Subcutaneous abdominal adipose tissue (tissue), 5 donors: ENCODE data around the gene TMEM11.

ENCODE experiments used
- H3K27ac ChIP-seq: one replicate; pipeline ENCODE4 v1.7.0; 2013; ENCODE audit warnings: low read depth, mild to moderate bottlenecking, inconsistent platforms, low read length, moderate library complexity
- H3K27me3 ChIP-seq, 5 donors: one replicate each; pipeline ENCODE4 v1.7.0; 2013; ENCODE audit warnings: low read length in 5 of 5, inconsistent platforms in 1 of 5; ENCODE audit not compliant: control insufficient read depth in 5 of 5, insufficient read depth in 4 of 5
- H3K36me3 ChIP-seq, 5 donors: one replicate each; pipeline ENCODE4 v1.7.0; 2013; ENCODE audit warnings: low read length in 5 of 5; ENCODE audit not compliant: control insufficient read depth in 5 of 5, insufficient read depth in 5 of 5
- H3K4me1 ChIP-seq, 5 donors: one replicate each; pipeline ENCODE4 v1.7.0; 2013; ENCODE audit warnings: low read length in 5 of 5, mild to moderate bottlenecking in 3 of 5, moderate library complexity in 1 of 5; ENCODE audit not compliant: control insufficient read depth in 5 of 5, insufficient read depth in 5 of 5
- H3K4me3 ChIP-seq, 5 donors: one replicate each; pipeline ENCODE4 v1.7.0; 2013; ENCODE audit warnings: low read length in 5 of 5, low read depth in 1 of 5
- H3K9ac ChIP-seq, 5 donors: one replicate each; pipeline ENCODE4 v1.7.0; 2013; ENCODE audit warnings: low read length in 5 of 5, mild to moderate bottlenecking in 4 of 5, moderate library complexity in 3 of 5
- H3K9me3 ChIP-seq, 5 donors: one replicate each; pipeline ENCODE4 v1.7.0; 2013; ENCODE audit warnings: low read length in 5 of 5; ENCODE audit not compliant: control insufficient read depth in 5 of 5
- donor health status: healthy.
- donor health status: healthy.
- donor health status: healthy.
- donor health status: healthy.
- donor health status: healthy.

The TMEM11 gene

DNA sequence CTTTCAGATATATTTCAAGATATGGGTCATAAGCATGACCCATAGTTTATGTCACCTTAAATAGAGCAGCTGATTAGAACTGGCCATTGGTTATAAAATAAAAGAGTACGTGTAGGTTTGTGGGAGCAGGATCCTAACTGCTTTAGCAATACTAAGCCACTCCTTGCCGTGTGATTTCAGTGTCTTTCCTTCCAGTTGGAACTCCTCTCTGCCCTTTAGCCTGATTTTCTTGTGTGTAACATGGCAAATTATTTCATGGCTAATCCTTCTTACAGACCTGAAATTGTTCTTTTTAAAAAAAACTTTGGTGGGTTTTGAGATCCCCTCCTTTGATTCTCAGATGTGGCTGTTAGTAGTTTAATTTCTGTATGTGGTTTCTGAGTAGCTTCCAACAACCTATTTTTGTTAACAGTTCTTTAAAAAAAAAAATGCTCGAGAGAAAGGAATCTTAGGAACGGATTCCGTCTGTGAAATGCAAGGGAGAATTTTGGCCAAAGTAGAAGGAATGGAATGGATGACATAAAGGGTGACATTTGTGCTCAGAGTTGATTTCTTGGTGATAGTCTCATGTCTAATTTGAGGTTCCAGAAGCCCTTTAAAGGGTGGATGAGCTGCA lies 47.3 kb downstream of the TMEM11 start:
- H3K4me1 ChIP-seq: peaks cover 6 to 90% (median 81%) of the 10 kb centered on the region in 5 donors
- peak overlapping the region; percentile 98 for H3K27ac ChIP-seq
- H3K9ac ChIP-seq: peak overlapping the region; percentile 29 to 92 (median 79)
- H3K27me3 ChIP-seq: no peaks in the 10 kb centered on the region
- H3K9me3 ChIP-seq: no peaks in the 10 kb centered on the region
- peak overlapping the region in 2 of 5 donors; percentile 2 to 31 for H3K4me3 ChIP-seq
- H3K36me3 ChIP-seq: no peaks in the 10 kb centered on the region

DNA sequence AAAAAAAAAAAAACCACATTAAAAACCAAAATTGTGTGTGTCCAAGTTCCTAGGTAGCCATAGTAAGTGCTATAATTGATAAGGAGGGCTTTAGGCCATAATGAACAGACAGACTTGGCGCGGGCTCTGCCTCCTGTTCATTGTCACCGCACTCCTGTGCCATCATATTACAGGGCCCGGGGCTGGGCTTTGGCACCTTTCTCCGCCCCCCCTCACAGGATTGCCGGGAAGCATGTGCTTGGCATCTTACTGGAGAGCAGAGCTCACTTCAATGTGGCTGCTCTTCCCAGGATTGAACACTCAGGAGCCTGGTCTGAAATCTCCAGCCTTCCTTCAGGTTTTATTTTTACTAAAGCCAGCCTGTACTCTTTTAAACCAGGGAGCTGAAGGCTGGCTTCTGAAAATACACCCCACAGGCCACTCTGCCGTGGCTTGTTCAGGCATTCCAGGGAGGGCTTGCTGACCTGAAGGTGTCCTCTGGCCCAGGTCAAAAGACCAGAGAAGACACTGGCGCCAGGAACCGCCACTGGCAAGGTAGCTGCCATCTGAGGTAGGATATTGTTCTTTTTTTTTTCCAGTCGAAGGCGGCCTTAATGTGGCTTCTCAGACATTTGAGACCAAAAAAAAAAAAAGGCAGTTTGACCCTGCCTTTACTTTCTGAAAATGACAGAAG lies 47.9 kb downstream of the TMEM11 start:
- Histone ChIP-seq H3K9ac (peak overlapping the region; percentile 59 to 92 (median 79)), H3K27ac (peak overlapping the region; percentile 98), H3K4me3 (peak overlapping the region in 1 of 5 donors; percentile 29), H3K9me3 (no peaks in the 10 kb centered on the region), H3K36me3 (no peaks in the 10 kb centered on the region), H3K4me1 (peaks cover 10 to 90% (median 81%) of the 10 kb centered on the region in 5 donors), H3K27me3 (no peaks in the 10 kb centered on the region)

DNA sequence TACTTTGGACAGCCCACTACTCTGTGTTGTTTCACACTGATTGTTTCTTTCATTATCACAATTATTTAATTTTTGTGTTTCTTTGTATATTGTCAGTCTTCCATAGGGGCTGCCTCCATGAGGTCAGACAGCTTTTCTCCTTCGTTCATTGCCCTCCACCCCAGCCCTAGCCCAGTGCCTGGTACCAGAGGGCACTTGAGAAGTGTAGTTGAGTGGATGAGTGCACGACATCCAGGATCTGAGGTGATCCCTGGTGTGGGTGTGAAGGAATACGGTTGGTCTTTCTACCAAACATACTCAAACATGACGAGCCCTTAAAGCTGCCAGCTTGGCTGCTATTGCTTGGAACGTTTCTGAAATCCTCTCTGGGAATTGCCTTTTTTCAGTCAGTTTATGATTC lies 49.3 kb downstream of the TMEM11 start:
- Histone ChIP-seq H3K9ac (peak overlapping the region in 2 of 5 donors; percentile 26 to 35), H3K27me3 (no peaks in the 10 kb centered on the region), H3K9me3 (no peaks in the 10 kb centered on the region), H3K27ac (peak overlapping the region; percentile 98), H3K4me1 (peaks cover 10 to 77% (median 73%) of the 10 kb centered on the region in 5 donors), H3K36me3 (no peaks in the 10 kb centered on the region), H3K4me3 (no peak overlapping the region)

DNA sequence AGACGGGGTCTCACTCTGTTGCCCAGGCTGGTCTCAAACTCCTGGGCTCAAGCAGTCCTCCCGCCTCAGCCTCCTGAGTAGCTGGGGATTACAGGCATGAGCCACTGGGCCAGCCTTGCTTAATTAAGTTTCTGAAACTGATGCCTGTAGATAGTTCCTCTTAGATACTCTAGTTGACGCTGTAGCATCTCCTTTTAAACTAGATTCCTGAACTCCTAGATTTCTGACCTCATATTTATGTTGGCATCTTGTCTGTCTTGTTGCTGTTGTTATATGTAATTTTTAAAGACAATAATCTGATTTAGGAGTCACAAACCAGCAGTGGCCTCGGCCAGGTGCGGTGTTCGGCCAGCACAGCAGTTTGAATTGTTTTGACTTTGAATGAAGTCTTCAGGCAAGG lies 49.7 kb downstream of the TMEM11 start:
- H3K36me3 ChIP-seq: no peaks in the 10 kb centered on the region
- H3K27me3 ChIP-seq: no peaks in the 10 kb centered on the region
- no peaks in the 10 kb centered on the region for H3K9me3 ChIP-seq
- peak overlapping the region; percentile 98 for H3K27ac ChIP-seq
- no peak overlapping the region for H3K4me3 ChIP-seq
- H3K4me1 ChIP-seq: peaks cover 10 to 76% (median 69%) of the 10 kb centered on the region in 5 donors
- H3K9ac ChIP-seq: peak overlapping the region in 2 of 5 donors; percentile 26 to 35

DNA sequence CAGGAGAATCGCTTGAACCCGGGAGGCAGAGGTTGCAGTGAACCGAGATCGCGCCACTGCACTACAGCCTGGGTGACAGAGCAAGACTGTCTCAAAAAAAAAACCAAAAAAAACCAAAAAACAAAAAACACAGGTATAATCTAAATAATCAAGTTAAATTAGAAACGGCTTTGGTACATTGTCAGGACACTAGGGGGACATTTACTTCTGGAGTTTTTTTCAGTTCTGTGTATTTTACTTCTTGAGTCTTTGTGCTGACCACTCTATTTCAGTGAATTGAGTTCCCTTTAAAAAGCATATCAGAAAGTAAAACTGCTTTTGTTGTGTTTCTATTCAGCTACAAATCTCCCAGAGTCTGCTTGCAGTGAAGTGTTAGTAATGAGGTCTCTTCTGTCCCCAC lies 50.9 kb downstream of the TMEM11 start:
- Histone ChIP-seq H3K27ac (peak overlapping the region; percentile 98), H3K4me3 (no peak overlapping the region), H3K36me3 (no peaks in the 10 kb centered on the region), H3K9ac (no peak overlapping the region), H3K9me3 (no peaks in the 10 kb centered on the region), H3K4me1 (peaks cover 10 to 67% (median 62%) of the 10 kb centered on the region in 5 donors), H3K27me3 (no peaks in the 10 kb centered on the region)

DNA sequence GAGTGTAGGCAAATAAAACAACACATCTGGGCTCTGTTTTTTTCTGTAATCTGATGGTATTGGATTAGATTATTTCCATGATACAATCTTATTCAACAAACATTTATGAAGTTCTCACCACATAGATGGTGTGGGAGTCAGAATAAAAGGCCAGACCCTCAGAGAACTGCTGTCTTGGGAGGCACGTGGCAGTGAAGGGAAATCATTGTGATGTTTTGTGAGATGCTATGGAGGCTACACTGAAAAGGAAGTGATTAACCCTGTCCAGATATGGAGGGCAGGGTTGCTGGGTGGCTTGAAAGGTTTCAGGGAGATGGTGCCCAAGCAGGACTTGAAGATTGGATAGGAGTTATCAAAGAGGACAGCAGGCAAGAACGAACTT lies 51.6 kb downstream of the TMEM11 start:
- H3K9ac ChIP-seq: peak overlapping the region; percentile 4 to 61 (median 57)
- no peaks in the 10 kb centered on the region for H3K27me3 ChIP-seq
- no peak overlapping the region for H3K4me3 ChIP-seq
- peaks cover 10 to 60% (median 54%) of the 10 kb centered on the region in 5 donors for H3K4me1 ChIP-seq
- no peaks in the 10 kb centered on the region for H3K36me3 ChIP-seq
- H3K27ac ChIP-seq: peak overlapping the region; percentile 98
- no peaks in the 10 kb centered on the region for H3K9me3 ChIP-seq

DNA sequence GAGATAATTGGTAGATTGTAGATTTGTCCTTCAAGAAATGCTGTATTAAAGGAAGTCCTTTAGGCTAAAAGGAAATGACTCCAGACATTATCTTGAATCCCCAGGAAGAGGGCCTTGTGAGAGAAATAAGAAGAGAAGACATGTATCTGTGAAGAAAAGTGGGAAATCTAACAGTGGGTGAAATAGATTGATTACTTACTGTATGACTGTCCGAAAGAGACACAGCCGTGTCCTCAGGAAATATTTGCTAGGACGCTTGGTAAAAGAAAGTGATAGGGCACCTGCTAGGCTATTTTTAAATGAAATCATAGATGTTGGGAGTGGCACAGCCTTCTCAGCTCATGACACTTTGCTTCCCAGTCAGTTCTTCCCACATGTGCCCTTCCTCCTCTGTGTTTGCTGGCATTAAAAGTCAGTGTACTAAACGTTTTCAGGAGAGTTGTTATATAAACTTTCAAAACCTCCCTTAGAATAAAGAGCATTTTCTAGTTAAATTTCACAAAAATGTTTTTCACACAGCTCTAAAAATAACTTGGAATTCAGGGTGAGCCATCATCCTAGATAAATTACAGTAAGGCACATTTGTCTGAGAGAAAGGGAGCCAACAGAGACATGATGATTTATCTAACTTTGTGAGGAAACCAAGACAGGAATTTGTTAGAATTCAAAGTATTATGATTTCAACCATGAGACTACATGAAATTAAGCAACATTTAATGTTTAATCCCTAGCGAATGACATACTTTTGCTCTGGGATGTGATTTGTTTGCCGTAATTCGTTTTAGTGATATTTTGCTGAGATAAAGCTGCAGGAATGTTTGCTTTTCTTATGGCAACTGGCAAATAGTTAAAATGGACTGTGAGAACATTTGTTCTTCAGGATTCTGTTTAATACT lies 52.2 kb downstream of the TMEM11 start:
- no peaks in the 10 kb centered on the region for H3K36me3 ChIP-seq
- H3K27me3 ChIP-seq: no peaks in the 10 kb centered on the region
- H3K4me1 ChIP-seq: peaks cover 10 to 54% (median 48%) of the 10 kb centered on the region in 5 donors
- H3K27ac ChIP-seq: peak overlapping the region; percentile 98
- peak overlapping the region; percentile 16 to 83 (median 55) for H3K9ac ChIP-seq
- H3K4me3 ChIP-seq: no peak overlapping the region
- H3K9me3 ChIP-seq: no peaks in the 10 kb centered on the region

DNA sequence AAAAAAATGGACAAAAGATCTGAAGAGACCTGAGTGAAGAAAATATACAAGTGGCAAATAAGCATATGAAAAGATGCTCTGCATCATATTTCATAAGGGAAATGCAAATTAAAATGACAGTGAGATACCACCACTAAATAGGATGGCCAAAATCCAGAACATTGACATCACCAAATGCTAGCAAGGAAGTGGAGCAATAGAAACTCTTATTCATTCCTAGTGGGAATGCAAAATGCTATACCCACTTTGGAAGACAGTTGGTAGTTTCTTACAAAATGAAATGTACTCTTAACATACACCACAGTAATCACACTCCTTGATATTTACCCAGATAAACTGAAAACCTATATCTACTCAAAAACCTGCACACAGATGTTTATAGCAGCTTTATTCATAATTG lies 53.6 kb downstream of the TMEM11 start:
- Histone ChIP-seq H3K9me3 (peaks cover 0 to 3% (median under 1%) of the 10 kb centered on the region in 5 donors), H3K9ac (no peak overlapping the region), H3K4me1 (peaks cover 10 to 43% (median 35%) of the 10 kb centered on the region in 5 donors), H3K27ac (peak overlapping the region; percentile 98), H3K4me3 (no peak overlapping the region), H3K27me3 (no peaks in the 10 kb centered on the region), H3K36me3 (no peaks in the 10 kb centered on the region)

DNA sequence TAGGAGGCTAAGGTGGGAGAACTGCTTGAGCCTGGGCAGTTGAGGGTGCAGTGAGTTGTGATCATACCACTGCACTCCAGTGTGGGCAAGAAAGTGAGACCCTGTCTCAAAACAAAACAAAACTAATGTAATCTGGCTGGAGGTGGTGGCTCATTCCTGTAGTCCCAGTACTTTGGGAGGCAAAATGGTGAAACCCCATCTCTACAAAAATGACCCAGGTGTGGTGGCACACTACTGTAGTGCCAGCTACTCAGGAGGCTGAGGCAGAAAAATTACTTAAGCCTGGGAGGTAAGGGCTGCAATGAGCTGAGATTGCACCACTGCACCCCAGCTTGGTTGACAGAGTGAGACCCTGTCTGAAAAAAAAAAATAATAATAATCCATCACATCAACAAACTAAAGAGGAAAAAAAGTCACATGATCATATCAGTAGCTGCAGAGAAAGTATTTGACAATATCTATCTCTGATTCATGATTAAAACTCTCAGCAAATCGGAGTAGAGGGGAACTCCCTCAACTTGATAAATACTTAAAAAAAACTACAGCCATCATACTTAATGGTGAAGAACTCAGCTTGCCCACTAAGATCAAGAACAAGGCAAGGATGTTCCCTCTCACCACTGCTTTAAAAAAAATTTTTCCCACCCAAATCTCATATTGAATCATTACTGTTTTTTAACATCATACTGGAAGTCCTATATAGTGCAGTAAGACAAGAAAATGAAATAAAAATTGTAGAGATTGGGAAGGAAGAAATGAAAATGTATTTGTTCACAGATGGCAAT lies 56.2 kb downstream of the TMEM11 start:
- H3K4me3 ChIP-seq: no peak overlapping the region
- H3K27ac ChIP-seq: no peak overlapping the region
- H3K27me3 ChIP-seq: no peaks in the 10 kb centered on the region
- peaks cover 0 to 8% (median 3%) of the 10 kb centered on the region in 5 donors for H3K9me3 ChIP-seq
- no peak overlapping the region for H3K9ac ChIP-seq
- no peaks in the 10 kb centered on the region for H3K36me3 ChIP-seq
- H3K4me1 ChIP-seq: peaks cover 10 to 20% (median 16%) of the 10 kb centered on the region in 5 donors
